GM12872 (cell line): ENCODE results near the gene YY2.

Experiments
- TF ChIP-seq, protein P1 (sequence below): IDR thresholded peaks from 3 replicates; pipeline ENCODE4 v1.5.1; 2011; ENCODE audit warnings: low read depth, mild to moderate bottlenecking, low read length, moderate library complexity; ENCODE audit not compliant: insufficient read depth

The YY2 gene

DNA sequence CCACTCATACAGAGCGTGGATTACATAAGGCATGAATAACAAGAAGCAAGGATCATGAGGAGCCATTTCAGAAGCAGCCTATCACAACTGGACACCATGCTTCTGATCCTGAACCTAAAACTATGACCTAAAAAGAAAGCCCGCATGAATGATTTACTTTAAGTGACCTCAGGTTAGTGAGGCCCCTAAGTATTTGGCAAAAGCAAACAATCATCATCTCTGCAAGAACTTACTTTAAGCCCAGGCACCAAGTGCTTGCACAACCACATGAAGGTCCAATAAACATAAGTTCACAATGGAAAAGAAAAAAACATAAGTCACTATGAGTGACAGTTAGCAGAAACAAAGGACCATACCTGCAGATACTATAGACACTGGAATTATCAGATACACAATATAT lies 24.3 kb upstream of the YY2 start:
- TF ChIP-seq, protein P1, sequence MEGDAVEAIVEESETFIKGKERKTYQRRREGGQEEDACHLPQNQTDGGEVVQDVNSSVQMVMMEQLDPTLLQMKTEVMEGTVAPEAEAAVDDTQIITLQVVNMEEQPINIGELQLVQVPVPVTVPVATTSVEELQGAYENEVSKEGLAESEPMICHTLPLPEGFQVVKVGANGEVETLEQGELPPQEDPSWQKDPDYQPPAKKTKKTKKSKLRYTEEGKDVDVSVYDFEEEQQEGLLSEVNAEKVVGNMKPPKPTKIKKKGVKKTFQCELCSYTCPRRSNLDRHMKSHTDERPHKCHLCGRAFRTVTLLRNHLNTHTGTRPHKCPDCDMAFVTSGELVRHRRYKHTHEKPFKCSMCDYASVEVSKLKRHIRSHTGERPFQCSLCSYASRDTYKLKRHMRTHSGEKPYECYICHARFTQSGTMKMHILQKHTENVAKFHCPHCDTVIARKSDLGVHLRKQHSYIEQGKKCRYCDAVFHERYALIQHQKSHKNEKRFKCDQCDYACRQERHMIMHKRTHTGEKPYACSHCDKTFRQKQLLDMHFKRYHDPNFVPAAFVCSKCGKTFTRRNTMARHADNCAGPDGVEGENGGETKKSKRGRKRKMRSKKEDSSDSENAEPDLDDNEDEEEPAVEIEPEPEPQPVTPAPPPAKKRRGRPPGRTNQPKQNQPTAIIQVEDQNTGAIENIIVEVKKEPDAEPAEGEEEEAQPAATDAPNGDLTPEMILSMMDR, result no peak

DNA sequence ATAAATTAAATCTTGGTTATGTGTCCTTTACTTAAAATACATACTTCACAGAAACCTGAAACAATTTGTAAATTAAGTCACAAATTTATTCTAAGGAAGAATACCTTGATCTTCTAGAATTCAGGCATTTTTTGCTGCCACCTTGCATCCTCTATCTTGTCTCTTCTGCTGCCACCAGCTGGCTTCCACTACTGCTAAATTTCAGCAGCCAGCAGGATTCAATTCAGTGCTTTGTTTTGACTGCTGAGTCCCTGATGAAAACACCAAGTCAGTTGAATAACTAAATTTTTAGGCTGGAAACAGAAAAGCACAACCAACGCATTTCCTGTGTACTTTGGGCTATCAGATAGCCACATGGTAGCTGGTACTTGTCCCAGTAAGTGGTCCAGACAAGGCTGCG lies 18.7 kb upstream of the YY2 start:
- TF ChIP-seq, protein P1, result no peak

DNA sequence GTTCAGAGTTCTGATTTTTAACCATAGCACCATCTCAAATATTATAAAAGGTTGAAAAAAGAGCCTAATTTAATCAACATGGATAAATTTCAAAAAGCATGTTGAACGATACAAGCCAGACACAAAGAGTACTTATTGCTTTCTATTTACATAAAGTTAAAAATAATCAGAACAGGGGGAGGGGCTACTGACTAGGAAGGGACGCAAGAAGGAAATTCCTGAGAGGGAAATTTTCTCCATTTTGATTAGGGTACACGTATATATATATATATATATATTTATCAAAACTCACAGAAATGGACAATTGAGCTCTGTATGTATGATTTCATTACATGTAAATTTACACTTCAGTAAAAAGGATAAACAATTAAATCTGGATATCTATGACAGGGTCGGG lies 16.9 kb upstream of the YY2 start:
- TF ChIP-seq, protein P1, result no peak

DNA sequence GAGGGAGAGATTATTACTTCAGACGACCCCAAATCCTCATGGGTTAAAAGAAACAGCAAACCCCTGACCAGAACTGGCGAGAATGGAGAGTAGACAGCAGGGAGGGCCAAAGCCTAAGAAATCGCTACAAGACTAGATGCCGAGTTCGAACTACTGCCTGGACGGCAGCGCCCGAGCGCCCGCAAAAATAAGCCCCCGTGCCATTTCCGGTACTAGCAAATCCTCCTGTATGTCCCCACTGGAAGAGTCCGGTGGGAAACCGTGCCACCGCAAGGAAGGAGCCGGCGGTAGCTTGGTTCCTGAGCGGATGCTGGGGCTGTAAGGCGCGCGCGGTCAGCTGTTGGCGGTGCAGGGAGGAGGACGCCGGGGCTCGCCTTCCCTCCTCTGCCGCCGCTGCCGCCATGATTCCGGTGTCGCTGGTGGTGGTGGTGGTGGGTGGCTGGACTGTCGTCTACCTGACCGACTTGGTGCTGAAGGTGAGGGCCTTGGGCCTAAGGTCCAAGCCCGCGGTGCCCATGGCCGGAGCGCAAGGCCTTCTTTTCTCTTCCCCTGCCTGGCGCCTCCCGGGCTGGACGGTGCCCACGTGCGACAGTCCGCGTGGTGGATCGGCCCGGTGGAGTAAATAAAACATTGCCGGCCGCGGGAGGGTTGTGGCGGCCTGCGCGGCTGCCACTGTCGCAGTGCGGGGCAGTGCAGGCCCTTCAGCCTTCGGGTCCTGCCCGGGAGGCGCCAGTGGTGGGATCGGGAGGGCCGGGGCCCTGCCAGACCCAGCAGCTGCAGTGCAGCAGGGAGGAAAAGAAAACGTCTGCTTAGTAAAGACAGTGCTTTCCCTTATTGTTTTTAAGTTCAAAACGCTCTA lies 16.2 kb upstream of the YY2 start, which contains the start of gene MBTPS2:
MBTPS2 (plus strand) TSS at position 284 of the 859 bp plus-strand sequence; CDS start at position 402, 118 bp downstream.
- TF ChIP-seq, protein P1, result no peak

DNA sequence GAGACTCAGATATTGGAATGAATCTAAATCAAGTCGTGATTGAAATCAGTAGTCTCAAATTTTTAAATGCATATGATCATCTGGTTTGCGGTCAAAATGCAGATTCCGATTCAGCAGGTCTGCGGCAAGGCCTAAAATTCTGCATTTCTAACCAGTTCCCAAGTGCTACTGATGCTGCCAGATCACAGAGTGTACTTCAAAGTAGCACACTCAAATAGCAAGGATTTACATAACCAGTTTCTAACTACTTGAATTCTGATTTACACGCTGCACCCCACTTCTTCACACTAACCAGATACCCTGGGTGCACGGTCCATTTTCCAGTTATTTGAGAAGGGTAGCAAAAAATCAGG lies 15.6 kb upstream of the YY2 start:
- TF ChIP-seq, protein P1, result no peak

DNA sequence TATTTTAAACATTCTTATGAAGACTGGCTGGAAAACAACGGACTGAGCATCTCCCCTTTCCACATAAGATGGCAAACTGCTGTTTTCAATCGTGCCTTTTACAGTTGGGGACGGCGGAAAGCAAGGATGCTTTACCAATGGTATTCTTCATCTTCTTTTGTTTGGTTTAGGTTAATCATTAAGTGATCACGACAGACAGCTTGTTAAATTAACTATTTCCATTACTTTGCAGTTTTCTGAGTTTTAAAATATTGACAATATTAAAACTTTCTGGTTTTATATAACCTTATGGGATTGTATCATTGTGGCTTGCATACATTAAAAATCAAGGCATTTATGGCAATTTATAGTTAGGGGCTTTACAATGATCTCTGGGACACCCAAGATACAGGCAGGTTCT lies 12.6 kb upstream of the YY2 start:
- TF ChIP-seq, protein P1, result no peak

DNA sequence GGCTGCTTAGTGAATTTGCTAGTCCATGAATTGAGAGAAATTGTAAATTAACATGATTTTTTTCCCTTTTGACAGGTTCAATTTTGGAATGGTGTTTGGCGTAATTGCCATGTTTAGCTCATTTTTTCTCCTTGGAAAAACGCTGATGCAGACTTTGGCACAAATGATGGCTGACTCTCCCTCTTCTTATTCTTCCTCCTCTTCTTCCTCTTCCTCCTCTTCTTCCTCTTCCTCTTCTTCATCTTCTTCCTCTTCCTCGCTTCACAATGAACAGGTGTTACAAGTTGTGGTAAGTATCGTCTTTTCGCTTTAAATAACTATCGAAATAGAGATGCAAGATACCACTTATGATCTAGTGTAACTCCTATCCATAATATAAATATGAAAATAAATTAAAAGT lies 10.7 kb upstream of the YY2 start:
- TF ChIP-seq, protein P1, result no peak

DNA sequence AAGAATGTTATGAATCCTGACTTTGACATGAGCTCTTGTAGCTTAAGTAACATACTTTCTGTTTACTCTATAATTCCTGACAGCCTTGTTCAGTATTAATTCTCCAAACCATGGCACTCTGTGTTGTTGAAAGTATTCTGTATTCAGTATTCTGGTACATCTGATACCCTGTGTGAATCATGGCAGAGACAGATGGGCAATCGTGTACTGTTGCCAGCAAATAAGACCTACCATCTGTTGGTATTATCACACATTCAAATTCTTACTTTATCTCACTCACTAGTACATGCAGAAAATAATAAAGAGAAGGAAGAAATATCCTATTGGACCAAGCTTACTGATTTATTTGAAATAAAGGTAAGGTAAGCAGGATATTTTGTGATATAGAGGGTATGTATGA lies 8.4 kb upstream of the YY2 start:
- TF ChIP-seq, protein P1, result no peak
